GM12878 (cell line): Measurements from ENCODE around the gene KCNK7. TPM values are rescaled to one million over a fixed set of nuclear protein-coding genes. Genes with fewer than 3 reads are reported as not detected.

ENCODE experiments used
- CBX5 ChIP-seq: sonication (generic); IDR thresholded peaks from 2 replicates; pipeline ENCODE4 v1.6.1; 2016; ENCODE audit warnings: low read depth, moderate library complexity, mild to moderate bottlenecking, inconsistent platforms
- E2F8 ChIP-seq: fragments of 450-650 bp; IDR thresholded peaks from 2 replicates; pipeline ENCODE4 v1.6.1; 2018; ENCODE audit warnings: mild to moderate bottlenecking, low read depth, moderate library complexity; ENCODE audit not compliant: partially characterized antibody
- EP300 ChIP-seq, 2 experiments: fragments of 150-350 bp in 1 of 2; IDR thresholded peaks; 2 replicates each; pipeline ENCODE4 v1.6.1; 2011 to 2012; ENCODE audit warnings: low read depth in 2 of 2, low read length in 2 of 2, borderline replicate concordance in 1 of 2, improper control_type of control experiment in 1 of 2, inconsistent platforms in 1 of 2; ENCODE audit not compliant: control insufficient read depth in 1 of 2
- HDGF ChIP-seq: fragments of 450-650 bp; IDR thresholded peaks from 2 replicates; pipeline ENCODE4 v1.6.1; 2016; ENCODE audit warnings: antibody characterized with exemption
- MTA2 ChIP-seq: fragments of 450-650 bp; IDR thresholded peaks from 2 replicates; pipeline ENCODE4 v1.6.1; 2016; ENCODE audit warnings: low read depth, mild to moderate bottlenecking, moderate library complexity
- POU2F2 ChIP-seq: IDR thresholded peaks from 3 replicates; pipeline ENCODE4 v1.6.1; 2011; ENCODE audit warnings: low read depth, mild to moderate bottlenecking, low read length, borderline replicate concordance
- RFX5 ChIP-seq: IDR thresholded peaks from 2 replicates; pipeline ENCODE4 v1.6.1; 2011; ENCODE audit warnings: low read depth, low read length, improper control_type of control experiment
- SMAD1 ChIP-seq: fragments of 450-650 bp; IDR thresholded peaks from 2 replicates; pipeline ENCODE4 v1.6.1; 2018; ENCODE audit warnings: mild to moderate bottlenecking, low read depth; ENCODE audit not compliant: partially characterized antibody
- SMAD5 ChIP-seq: IDR thresholded peaks from 2 replicates; pipeline ENCODE4 v1.6.1; 2016; ENCODE audit warnings: antibody characterized with exemption, low read depth
- SMARCA5 ChIP-seq: fragments of 450-650 bp; IDR thresholded peaks from 2 replicates; pipeline ENCODE4 v1.6.1; 2017; ENCODE audit warnings: mild to moderate bottlenecking
- STAT3 ChIP-seq: IDR thresholded peaks from 2 replicates; pipeline ENCODE4 v1.6.1; 2011; ENCODE audit warnings: low read depth, low read length, improper control_type of control experiment
- TBL1XR1 ChIP-seq: IDR thresholded peaks from 2 replicates; pipeline ENCODE4 v1.6.1; 2012; ENCODE audit warnings: low read depth, low read length, improper control_type of control experiment
- ZBTB40 ChIP-seq: fragments of 450-650 bp; IDR thresholded peaks from 2 replicates; pipeline ENCODE4 v1.6.1; 2016; ENCODE audit warnings: mild to moderate bottlenecking, moderate library complexity, borderline replicate concordance
- polyA plus RNA-seq, 11 experiments: library from polyadenylated mRNA; depleted of rRNA in 4 of 11; unstranded in 6 of 11; stranded (reverse) in 5 of 11; fragments of >200 nt; fragmentation: Nextera tagmentation in 4 of 11; fragmentation: Illumina TruSeq in 1 of 11; extraction: Ambion mirVana in 4 of 11; extraction: Trizol in 1 of 11; gene quantifications; 1 replicate in 1 of 11; 2 replicates in 10 of 11; pipeline versions ENCODE4 v1.2.1 to v1.2.3, GENCODE V29; 2011 to 2016; ENCODE audit warnings: inconsistent platforms in 2 of 11, missing spikeins in 2 of 11, low read depth in 1 of 11
- total RNA-seq, 4 experiments: library from RNA; depleted of rRNA in 3 of 4; stranded (reverse); fragments of >200 nt in 3 of 4; fragmentation: Illumina TruSeq in 1 of 4; extraction: Trizol in 1 of 4; gene quantifications; 2 replicates each; pipeline versions ENCODE4 v1.2.1 to v1.2.3, GENCODE V29; 2013 to 2021
- TF ChIP-seq, protein P1 (sequence below): fragments of 450-650 bp; formaldehyde crosslinking; IDR thresholded peaks from 2 replicates; pipeline ENCODE4 v1.4.0; 2020; ENCODE audit warnings: mild to moderate bottlenecking, moderate library complexity

The KCNK7 gene
- total and polyA plus RNA-seq, 10 of the 15 experiments (the other 5 are each of a cell fraction or from before 2014, with no cell fraction given): 0.11 to 0.54 (median 0.23) TPM; not detected in 7

GRCh38 chr11:65569164-65569972 is 26.2 kb downstream of the KCNK7 start (continued):
- no peak for TF ChIP-seq E2F8
- no peak for TF ChIP-seq POU2F2
- TF ChIP-seq EP300 (IDR thresholded peaks at IDR 0.05; ENCODE audit: borderline replicate concordance in 1 of 2, control insufficient read depth in 1 of 2, low read depth in 2 of 2, low read length in 2 of 2): no peak
- TF ChIP-seq, protein P1, sequence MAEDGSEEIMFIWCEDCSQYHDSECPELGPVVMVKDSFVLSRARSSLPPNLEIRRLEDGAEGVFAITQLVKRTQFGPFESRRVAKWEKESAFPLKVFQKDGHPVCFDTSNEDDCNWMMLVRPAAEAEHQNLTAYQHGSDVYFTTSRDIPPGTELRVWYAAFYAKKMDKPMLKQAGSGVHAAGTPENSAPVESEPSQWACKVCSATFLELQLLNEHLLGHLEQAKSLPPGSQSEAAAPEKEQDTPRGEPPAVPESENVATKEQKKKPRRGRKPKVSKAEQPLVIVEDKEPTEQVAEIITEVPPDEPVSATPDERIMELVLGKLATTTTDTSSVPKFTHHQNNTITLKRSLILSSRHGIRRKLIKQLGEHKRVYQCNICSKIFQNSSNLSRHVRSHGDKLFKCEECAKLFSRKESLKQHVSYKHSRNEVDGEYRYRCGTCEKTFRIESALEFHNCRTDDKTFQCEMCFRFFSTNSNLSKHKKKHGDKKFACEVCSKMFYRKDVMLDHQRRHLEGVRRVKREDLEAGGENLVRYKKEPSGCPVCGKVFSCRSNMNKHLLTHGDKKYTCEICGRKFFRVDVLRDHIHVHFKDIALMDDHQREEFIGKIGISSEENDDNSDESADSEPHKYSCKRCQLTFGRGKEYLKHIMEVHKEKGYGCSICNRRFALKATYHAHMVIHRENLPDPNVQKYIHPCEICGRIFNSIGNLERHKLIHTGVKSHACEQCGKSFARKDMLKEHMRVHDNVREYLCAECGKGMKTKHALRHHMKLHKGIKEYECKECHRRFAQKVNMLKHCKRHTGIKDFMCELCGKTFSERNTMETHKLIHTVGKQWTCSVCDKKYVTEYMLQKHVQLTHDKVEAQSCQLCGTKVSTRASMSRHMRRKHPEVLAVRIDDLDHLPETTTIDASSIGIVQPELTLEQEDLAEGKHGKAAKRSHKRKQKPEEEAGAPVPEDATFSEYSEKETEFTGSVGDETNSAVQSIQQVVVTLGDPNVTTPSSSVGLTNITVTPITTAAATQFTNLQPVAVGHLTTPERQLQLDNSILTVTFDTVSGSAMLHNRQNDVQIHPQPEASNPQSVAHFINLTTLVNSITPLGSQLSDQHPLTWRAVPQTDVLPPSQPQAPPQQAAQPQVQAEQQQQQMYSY (CRISPR knock-in tag): no peak
- no peak for TF ChIP-seq CBX5
- TF ChIP-seq STAT3: no peak
- peak; percentile 54; the same call in 1 of the 2 replicates for TF ChIP-seq HDGF
- no peak for TF ChIP-seq RFX5
- TF ChIP-seq SMAD1: peak; percentile 66
- no peak for TF ChIP-seq MTA2
- no peak for TF ChIP-seq SMARCA5
- peak; percentile 73; the same call in 1 of the 2 replicates for TF ChIP-seq SMAD5
- TF ChIP-seq ZBTB40: peak; percentile 29
- TF ChIP-seq TBL1XR1: no peak
